ENCODE measurements around the gene PHACTR1. TPM values are rescaled to one million over a fixed set of nuclear protein-coding genes. Genes with fewer than 3 reads are reported as not detected.

Gene PHACTR1
- total and polyA plus RNA-seq, 9 of the 15 experiments (the other 6 are each of a cell fraction or from before 2014, with no cell fraction given) = 11.5 to 32.6 (median 22.0) TPM

DNA sequence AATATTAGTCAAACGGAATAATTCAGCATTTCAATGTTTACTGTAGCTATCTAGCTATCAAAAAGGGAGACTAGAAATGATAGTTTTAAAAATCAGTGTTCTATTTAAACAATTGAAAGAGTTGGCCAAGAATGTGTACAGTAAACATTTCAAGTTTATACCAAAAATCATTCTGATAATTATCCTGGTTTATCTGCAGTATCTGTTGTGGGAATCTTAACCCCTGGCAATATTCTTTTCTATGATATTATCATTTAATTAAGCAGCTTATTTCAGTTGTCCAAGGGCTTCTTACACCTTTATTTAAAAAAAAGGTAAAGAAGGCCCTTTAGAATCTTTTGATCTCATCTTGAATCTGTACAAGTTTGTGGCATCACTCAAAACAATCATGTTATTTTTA is 125.1 kb downstream of the PHACTR1 start:
- no peaks in the 10 kb centered on the region for H3K9me3 ChIP-seq (replicated peaks; ENCODE audit: control insufficient read depth, insufficient read depth, low read depth, low read length)
- FAIRE-seq (no peak), DNase-seq (ENCODE audit: extremely low read depth in 1 of 4, low spot score in 3 of 4) (no peak), ATAC-seq (no peak)
- H3K9me1 ChIP-seq (ENCODE audit: control insufficient read depth, insufficient read depth, low read length) = no peaks in the 10 kb centered on the region
- no peaks in the 10 kb centered on the region for H3K79me2 ChIP-seq (ENCODE audit: control insufficient read depth, insufficient read depth, low read length)
- H4K20me1 ChIP-seq (replicated peaks; ENCODE audit: control insufficient read depth, insufficient read depth, low read length) = no peaks in the 10 kb centered on the region
- no peak overlapping the region for H2AFZ ChIP-seq (ENCODE audit: low read depth, low read length)
- TF ChIP-seq SMARCB1 (IDR thresholded peaks at IDR 0.05; ENCODE audit: insufficient read length, low read depth) (no peak), CBX8 (IDR thresholded peaks at IDR 0.05; ENCODE audit: borderline replicate concordance, extremely low read depth, low read depth, low read length, poor library complexity, severe bottlenecking) (no peak), NR2F6 (CRISPR knock-in tag; IDR thresholded peaks at IDR 0.05) (no peak), HLTF (IDR thresholded peaks at IDR 0.05) (no peak), ZNF586 (CRISPR knock-in tag; conservative IDR thresholded peaks at IDR 0.05) (no peak), ZNF318 (IDR thresholded peaks at IDR 0.05; ENCODE audit: borderline replicate concordance in 1 of 2, low read depth in 1 of 2) (no peak), VEZF1 (CRISPR knock-in tag; IDR thresholded peaks at IDR 0.05) (no peak), RBM34 (IDR thresholded peaks at IDR 0.05; ENCODE audit: borderline replicate concordance, insufficient read depth, low read length) (no peak)
- no TSS peak for BruUV-seq (replicated peaks)
- H3K4me1 ChIP-seq (replicated peaks in 1 of 2; ENCODE audit: control insufficient read depth in 2 of 2, insufficient read depth in 2 of 2, low read length in 2 of 2) = no peaks in the 10 kb centered on the region
- H3K4me3 ChIP-seq = no peak overlapping the region
- no peak overlapping the region for H3K27ac ChIP-seq (ENCODE audit: extremely low read depth, low read depth, low read length)
- POLR2A ChIA-PET = no interaction called here
- WGBS (ENCODE audit: insufficient coverage, low coverage, missing lambda C conversion rate) = 0% methylated on average over 1 of the region's 1 CpG
- in situ Hi-C loops (cut with MboI) = no loop called here
- H3K36me3 ChIP-seq (ENCODE audit: control insufficient read depth, insufficient read depth, low read length) = no peaks in the 10 kb centered on the region
- no peak overlapping the region for H3K9ac ChIP-seq (ENCODE audit: insufficient read depth in 1 of 2, low read depth in 2 of 2, low read length in 2 of 2)
- intact Hi-C loops (cut with micrococcal nuclease) = no loop called here
- no peak overlapping the region for H3K4me2 ChIP-seq (ENCODE audit: insufficient read depth, low read length)
- H3K27me3 ChIP-seq (ENCODE audit: control insufficient read depth in 2 of 2, insufficient read depth in 2 of 2, low read length in 2 of 2) = no peaks in the 10 kb centered on the region
- CTCF ChIA-PET (ENCODE audit: low intra/inter-chr PET ratio) = interaction anchor here (0.6 kb wide), 1 partner anchor 8 kb away, joined by 3 read pairs; no protein-coding TSS in a partner anchor
